Body of pancreas (tissue), 4 donors: ENCODE measurements around the gene UPK3A.

Experiments used
- POLR2A ChIP-seq, 3 donors: fragments of 450-650 bp; IDR thresholded peaks; one replicate each; pipeline ENCODE4 v1.6.1; 2016; ENCODE audit warnings: antibody characterized with exemption in 3 of 3, mild to moderate bottlenecking in 2 of 3
- TF ChIP-seq, protein P1 (sequence below), 7 experiments: fragments of 450-650 bp in 4 of 7; fragments of 200-600 bp in 3 of 7; sonication (generic) in 3 of 7; IDR thresholded peaks; one replicate each; pipeline ENCODE4 v1.5.1; 2016 to 2019; ENCODE audit warnings: antibody characterized with exemption in 7 of 7

DNA sequence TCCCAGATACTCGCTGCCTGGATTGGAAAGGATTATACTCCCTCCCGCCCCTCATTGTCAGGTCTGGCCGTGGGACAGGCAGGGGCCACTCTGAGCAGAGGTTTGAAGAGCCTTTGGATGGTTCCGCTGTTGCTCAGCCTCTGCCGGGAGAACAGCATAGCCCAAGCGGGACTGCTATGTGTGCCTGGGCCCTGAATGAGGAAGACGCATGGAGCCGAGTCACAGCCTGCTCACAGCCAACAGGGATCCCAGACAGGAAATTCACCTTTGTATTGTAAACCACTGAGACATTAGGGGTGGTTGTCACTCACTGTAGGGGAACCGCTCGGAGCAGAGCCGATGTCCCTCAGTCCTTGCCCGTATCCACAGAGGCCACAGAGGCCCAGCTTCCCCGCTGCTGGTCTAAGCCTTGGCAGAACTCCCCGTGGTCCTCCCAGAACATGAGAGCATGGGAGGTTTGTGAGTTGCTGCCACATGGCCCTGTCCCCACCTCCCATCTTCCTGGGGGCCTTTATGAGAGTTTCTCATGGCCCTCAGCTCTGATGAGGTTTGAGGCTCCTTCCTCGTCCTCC is 14.3 kb downstream of the UPK3A start:
- TF ChIP-seq POLR2A (IDR thresholded peaks at IDR 0.05): no peak
- TF ChIP-seq, protein P1, sequence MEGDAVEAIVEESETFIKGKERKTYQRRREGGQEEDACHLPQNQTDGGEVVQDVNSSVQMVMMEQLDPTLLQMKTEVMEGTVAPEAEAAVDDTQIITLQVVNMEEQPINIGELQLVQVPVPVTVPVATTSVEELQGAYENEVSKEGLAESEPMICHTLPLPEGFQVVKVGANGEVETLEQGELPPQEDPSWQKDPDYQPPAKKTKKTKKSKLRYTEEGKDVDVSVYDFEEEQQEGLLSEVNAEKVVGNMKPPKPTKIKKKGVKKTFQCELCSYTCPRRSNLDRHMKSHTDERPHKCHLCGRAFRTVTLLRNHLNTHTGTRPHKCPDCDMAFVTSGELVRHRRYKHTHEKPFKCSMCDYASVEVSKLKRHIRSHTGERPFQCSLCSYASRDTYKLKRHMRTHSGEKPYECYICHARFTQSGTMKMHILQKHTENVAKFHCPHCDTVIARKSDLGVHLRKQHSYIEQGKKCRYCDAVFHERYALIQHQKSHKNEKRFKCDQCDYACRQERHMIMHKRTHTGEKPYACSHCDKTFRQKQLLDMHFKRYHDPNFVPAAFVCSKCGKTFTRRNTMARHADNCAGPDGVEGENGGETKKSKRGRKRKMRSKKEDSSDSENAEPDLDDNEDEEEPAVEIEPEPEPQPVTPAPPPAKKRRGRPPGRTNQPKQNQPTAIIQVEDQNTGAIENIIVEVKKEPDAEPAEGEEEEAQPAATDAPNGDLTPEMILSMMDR (IDR thresholded peaks at IDR 0.05): no peak
